OCI-LY7 (cell line): Measurements from ENCODE around the gene GIT2. TPM values are rescaled to one million over a fixed set of nuclear protein-coding genes. Genes with fewer than 3 reads are reported as not detected.

Experiments used
- BruUV-seq: library from RNA; stranded (reverse); fragments of 400-500 nt; replicated peaks from 2 replicates; lab custom pipeline; 2021; lab: Mats Ljungman, UMichigan
- CTCF ChIA-PET: fragments of 300-600 bp; sonication (Branson Sonifier 250); formaldehyde crosslinking; loops from one replicate; lab custom pipeline; 2022; ENCODE audit warnings: antibody characterized with exemption; ENCODE audit not compliant: unreplicated experiment; lab: Charles Lee
- POLR2A ChIA-PET: fragments of 300-600 bp; sonication (Branson Sonifier 250); formaldehyde crosslinking; loops from one replicate; lab custom pipeline; 2022; ENCODE audit warnings: antibody characterized with exemption; lab: Charles Lee
- DNase-seq: peaks from one replicate; pipeline ENCODE4 v3.0.0-alpha.2; 2015; ENCODE audit warnings: low spot score
- H2AFZ ChIP-seq: fragments of 200-600 bp; sonication (generic), shearing (Covaris generic); 2 replicates; pipeline ENCODE4 v1.6.1; 2014; ENCODE audit warnings: mild to moderate bottlenecking, antibody characterized with exemption, low read length, moderate library complexity
- H3K27ac ChIP-seq: fragments of 200-600 bp; sonication (generic); 2 replicates; pipeline ENCODE4 v1.5.1; 2014; ENCODE audit warnings: mixed run types, low read depth, mild to moderate bottlenecking, moderate library complexity, low read length, inconsistent platforms; ENCODE audit not compliant: poor library complexity, severe bottlenecking
- H3K36me3 ChIP-seq: fragments of 200-600 bp; sonication (generic); 2 replicates; pipeline ENCODE4 v1.6.1; 2014; ENCODE audit warnings: mild to moderate bottlenecking, antibody characterized with exemption, low read length, moderate library complexity, mixed read lengths; ENCODE audit not compliant: insufficient read depth
- H3K4me1 ChIP-seq: fragments of 200-600 bp; sonication (generic); 2 replicates; pipeline ENCODE4 v1.5.1; 2014; ENCODE audit warnings: mild to moderate bottlenecking, low read length; ENCODE audit not compliant: insufficient read depth, poor library complexity, severe bottlenecking
- H3K4me2 ChIP-seq: fragments of 200-600 bp; sonication (generic); 2 replicates; pipeline ENCODE4 v1.6.1; 2014; ENCODE audit warnings: mild to moderate bottlenecking, low read length
- H3K4me3 ChIP-seq: fragments of 200-600 bp; sonication (generic); 2 replicates; pipeline ENCODE4 v1.5.1; 2014; ENCODE audit warnings: mild to moderate bottlenecking, low read depth, low read length; ENCODE audit not compliant: poor library complexity, severe bottlenecking
- H3K79me2 ChIP-seq: fragments of 200-600 bp; sonication (generic); 2 replicates; pipeline ENCODE4 v1.6.1; 2016; ENCODE audit warnings: low read depth, mild to moderate bottlenecking, low read length, moderate library complexity, mixed read lengths; ENCODE audit not compliant: insufficient read depth
- H3K9me2 ChIP-seq: fragments of 200-600 bp; sonication (generic); 2 replicates; pipeline ENCODE4 v1.6.1; 2016; ENCODE audit warnings: mild to moderate bottlenecking, low read length, mixed read lengths; ENCODE audit not compliant: insufficient read depth
- H3K9me3 ChIP-seq: fragments of 200-600 bp; sonication (generic); 2 replicates; pipeline ENCODE4 v1.6.1; 2014; ENCODE audit warnings: mild to moderate bottlenecking, mixed run types, low read length, mixed read lengths
- H4K20me1 ChIP-seq: fragments of 200-600 bp; sonication (generic); 2 replicates; pipeline ENCODE4 v1.6.1; 2014; ENCODE audit warnings: mild to moderate bottlenecking, antibody characterized with exemption, low read length, moderate library complexity, mixed read lengths; ENCODE audit not compliant: insufficient read depth
- CTCF ChIP-seq: fragments of 200-600 bp; sonication (generic); conservative IDR thresholded peaks from 2 replicates; pipeline ENCODE4 v1.5.1; 2014; ENCODE audit warnings: mild to moderate bottlenecking, antibody characterized with exemption, low read length, moderate library complexity, mixed read lengths
- EZH2phosphoT487 ChIP-seq: fragments of 200-600 bp; sonication (generic); IDR thresholded peaks from 2 replicates; pipeline ENCODE4 v1.6.1; 2018; ENCODE audit warnings: low read depth, borderline replicate concordance, mild to moderate bottlenecking, mixed run types, antibody characterized with exemption, low read length, moderate library complexity, mixed read lengths
- intact Hi-C: fragments of 100-400 bp; cut with micrococcal nuclease; formaldehyde crosslinking; loops from one replicate; pipeline ENCODE4 v1.10.0; 2022; ENCODE audit not compliant: unreplicated experiment
- total RNA-seq, 2 experiments: library from RNA; depleted of rRNA in 1 of 2; stranded (reverse); fragments of >200 nt in 1 of 2; shearing (Covaris generic) in 1 of 2; gene quantifications; 2 replicates each; pipeline ENCODE4 v1.2.3, GENCODE V29; 2014 to 2022

Gene GIT2
- total RNA-seq, 2 experiments from 2014 or later, result 57.1 to 123 TPM

- POLR2A ChIA-PET, result interaction anchor here (1.4 kb wide), 1 partner anchor 18 kb away, joined by 7 read pairs; no protein-coding TSS in a partner anchor
These were observed 43.1 kb upstream of the GIT2 start for GRCh38 chr12:110039085-110039807.

GRCh38 chr12:110038741-110039084 lies 42.5 kb upstream of the GIT2 start:
- peaks cover 85% of the 10 kb centered on the region for H3K36me3 ChIP-seq
- POLR2A ChIA-PET, result interaction anchor here (0.6 kb wide), 1 partner anchor 61 kb away, joined by 3 read pairs; no protein-coding TSS in a partner anchor
- CTCF ChIA-PET, result no interaction called here

More at GRCh38 chr12:110039085-110039807, 43.1 kb upstream of the GIT2 start:
- Histone ChIP-seq H4K20me1 (no peaks in the 10 kb centered on the region), H3K4me2 (no peak overlapping the region), H2AFZ (no peak overlapping the region), H3K4me3 (no peak overlapping the region), H3K36me3 (peaks cover 80% of the 10 kb centered on the region), H3K79me2 (no peaks in the 10 kb centered on the region), H3K27ac (peak overlapping the region; percentile 18), H3K4me1 (peaks cover 25% of the 10 kb centered on the region), H3K9me3 (no peaks in the 10 kb centered on the region), H3K9me2 (no peaks in the 10 kb centered on the region)
- no peak for TF ChIP-seq CTCF
- TF ChIP-seq EZH2phosphoT487, result no peak
- DNase-seq, result no peak
- BruUV-seq, result no TSS peak
- CTCF ChIA-PET, result no interaction called here
- intact Hi-C loops, result no loop called here

More at GRCh38 chr12:110038741-110039084, 42.5 kb upstream of the GIT2 start:
- H2AFZ ChIP-seq, result no peak overlapping the region
- BruUV-seq, result TSS peak; percentile 73
- no peaks in the 10 kb centered on the region for H3K79me2 ChIP-seq
- H3K4me2 ChIP-seq, result no peak overlapping the region
- peak overlapping the region; percentile 18 for H3K27ac ChIP-seq
- intact Hi-C loops, result no loop called here
- TF ChIP-seq EZH2phosphoT487 (no peak), CTCF (no peak)
- no peak for DNase-seq
- H4K20me1 ChIP-seq, result no peaks in the 10 kb centered on the region
- H3K9me3 ChIP-seq, result no peaks in the 10 kb centered on the region
- peaks cover 23% of the 10 kb centered on the region for H3K4me1 ChIP-seq
- no peaks in the 10 kb centered on the region for H3K9me2 ChIP-seq
- no peak overlapping the region for H3K4me3 ChIP-seq
